Neural cell (in vitro differentiated cells): ENCODE results near the gene PLD1.

Experiments used
- CTCF ChIP-seq: fragments of 450-650 bp; IDR thresholded peaks from 2 replicates; pipeline ENCODE4 v1.5.1; 2014; ENCODE audit warnings: antibody characterized with exemption, mild to moderate bottlenecking, moderate library complexity; ENCODE audit not compliant: poor library complexity, severe bottlenecking
- EP300 ChIP-seq: fragments of 450-650 bp; conservative IDR thresholded peaks from 2 replicates; pipeline ENCODE4 v1.6.1; 2014; ENCODE audit warnings: antibody characterized with exemption, mild to moderate bottlenecking, moderate library complexity; ENCODE audit not compliant: poor library complexity, severe bottlenecking
- EZH2 ChIP-seq: fragments of 200-600, 300-800 bp; shearing (Covaris generic), sonication (generic); IDR thresholded peaks from 2 replicates; pipeline ENCODE4 v1.6.1; 2014; ENCODE audit warnings: antibody characterized with exemption, low read length, borderline replicate concordance, mild to moderate bottlenecking; ENCODE audit not compliant: insufficient read depth, poor library complexity, severe bottlenecking
- POLR2AphosphoS5 ChIP-seq: IDR thresholded peaks from 2 replicates; pipeline ENCODE4 v1.6.1; 2012
- SMC3 ChIP-seq: fragments of 450-650 bp; conservative IDR thresholded peaks from 2 replicates; pipeline ENCODE4 v1.6.1; 2014; ENCODE audit warnings: antibody characterized with exemption, mild to moderate bottlenecking, moderate library complexity; ENCODE audit not compliant: poor library complexity
- TAF1 ChIP-seq: IDR thresholded peaks from 2 replicates; pipeline ENCODE4 v1.6.1; 2012; ENCODE audit warnings: low read depth

- TF ChIP-seq CTCF (no peak), EZH2 (no peak), TAF1 (no peak), EP300 (no peak), POLR2AphosphoS5 (no peak), SMC3 (no peak)
These were observed 188.2 kb downstream of the PLD1 start for GRCh38 chr3:171622126-171622525.
